ENCODE data around the gene IP6K1. TPM values are rescaled to one million over a fixed set of nuclear protein-coding genes. Genes with fewer than 3 reads are reported as not detected.

The IP6K1 gene
- total and polyA plus RNA-seq, 10 of the 15 experiments (the other 5 are each of a cell fraction or from before 2014, with no cell fraction given), result 1.3 to 30.6 (median 18.2) TPM

GRCh38 chr3:49689046-49689907 lies 97.1 kb downstream of the IP6K1 start, which contains the start of the genes MST1 and RNF123 (continued):
- peak; percentile 25 for TF ChIP-seq E4F1 (IDR thresholded peaks at IDR 0.05; ENCODE audit: borderline replicate concordance, partially characterized antibody)
- no peak for TF ChIP-seq IKZF2 (IDR thresholded peaks at IDR 0.05)
- no peak for TF ChIP-seq MEF2A (IDR thresholded peaks at IDR 0.05; ENCODE audit: insufficient read depth, low read depth, low read length)
- no peak for TF ChIP-seq TAF1 (IDR thresholded peaks at IDR 0.05; ENCODE audit: borderline replicate concordance, low read depth, low read length)
- no peak for TF ChIP-seq NR2C2 (IDR thresholded peaks at IDR 0.05; ENCODE audit: borderline replicate concordance, control insufficient read depth, insufficient read length, low read depth)
- no peak for TF ChIP-seq ELK1 (IDR thresholded peaks at IDR 0.05; ENCODE audit: low read depth, low read length)
- no peak for TF ChIP-seq RCOR1 (conservative IDR thresholded peaks at IDR 0.05; ENCODE audit: low read depth, low read length)
- no peak for TF ChIP-seq PRDM15 (CRISPR knock-in tag; IDR thresholded peaks at IDR 0.05)
- no peak for TF ChIP-seq SUZ12 (IDR thresholded peaks at IDR 0.05; ENCODE audit: unreplicated experiment)
- no peak; the same call in 1 of the 2 replicates for TF ChIP-seq PAX5 (IDR thresholded peaks at IDR 0.05; ENCODE audit: borderline replicate concordance, low read depth, low read length)
- no peak for TF ChIP-seq MTA3 (IDR thresholded peaks at IDR 0.05; ENCODE audit: borderline replicate concordance, low read length)
- peak; percentile 51 for TF ChIP-seq SIX5 (IDR thresholded peaks at IDR 0.05; ENCODE audit: low read depth, low read length, severe bottlenecking)
- TF ChIP-seq CUX1 (IDR thresholded peaks at IDR 0.05; ENCODE audit: insufficient replicate concordance, low read depth, low read length), result no peak
- TF ChIP-seq HDAC6 (IDR thresholded peaks at IDR 0.05; ENCODE audit: unreplicated experiment), result no peak
- no peak for TF ChIP-seq BRCA1 (IDR thresholded peaks at IDR 0.05; ENCODE audit: low read depth, low read length)
- no peak for TF ChIP-seq CREB1 (IDR thresholded peaks at IDR 0.05; ENCODE audit: low read depth)
